OCI-LY3 (cell line): ENCODE results near the gene BMERB1.

ENCODE experiments used
- H2AFZ ChIP-seq: fragments of 200-600, 300-600 bp; shearing (Covaris generic); 2 replicates; pipeline ENCODE4 v1.6.0; 2014; ENCODE audit warnings: antibody characterized with exemption, low read depth, low read length
- H3K27ac ChIP-seq: fragments of 200-600, 300-600 bp; sonication (generic); 2 replicates; pipeline ENCODE4 v1.5.1; 2014; ENCODE audit warnings: mild to moderate bottlenecking, low read length, moderate library complexity, mixed read lengths
- H3K27me3 ChIP-seq: fragments of 200-600, 300-600 bp; sonication (generic); 2 replicates; pipeline ENCODE4 v1.6.1; 2014; ENCODE audit warnings: low read depth, low read length, mixed read lengths
- H3K36me3 ChIP-seq: fragments of 200-600, 300-600 bp; sonication (generic); replicated peaks from 2 replicates; pipeline ENCODE3; 2014; ENCODE audit warnings: low read depth, low read length, mixed read lengths
- H3K4me1 ChIP-seq: fragments of 300-600, 200-600 bp; sonication (generic); 2 replicates; pipeline ENCODE4 v1.6.1; 2014; ENCODE audit warnings: low read length, mixed read lengths
- H3K4me2 ChIP-seq: fragments of 200-600, 300-600 bp; sonication (generic); 2 replicates; pipeline ENCODE4 v1.6.1; 2014; ENCODE audit warnings: low read length, mixed read lengths
- H3K4me3 ChIP-seq: fragments of 300-600, 200-600 bp; sonication (generic); 2 replicates; pipeline ENCODE4 v1.5.1; 2014; ENCODE audit warnings: antibody characterized with exemption, mild to moderate bottlenecking, low read length, moderate library complexity
- H3K79me2 ChIP-seq: fragments of 300-600, 200-600 bp; shearing (Covaris generic); 2 replicates; pipeline ENCODE4 v1.6.1; 2014; ENCODE audit warnings: mild to moderate bottlenecking, low read length, mixed read lengths
- H3K9ac ChIP-seq: fragments of 300-600, 200-600 bp; shearing (Covaris generic); 2 replicates; pipeline ENCODE4 v1.6.0; 2014; ENCODE audit warnings: mild to moderate bottlenecking, low read length, moderate library complexity
- H3K9me3 ChIP-seq: fragments of 200-600, 300-600 bp; shearing (Covaris generic); 2 replicates; pipeline ENCODE4 v1.6.1; 2014; ENCODE audit warnings: low read length, mixed read lengths; ENCODE audit not compliant: insufficient read depth
- H4K20me1 ChIP-seq: fragments of 200-600, 300-600 bp; sonication (generic); 2 replicates; pipeline ENCODE4 v1.6.1; 2016; ENCODE audit warnings: low read length, mixed read lengths; ENCODE audit not compliant: insufficient read depth
- EZH2phosphoT487 ChIP-seq: fragments of 200-600 bp; shearing (Covaris generic); IDR thresholded peaks from 2 replicates; pipeline ENCODE4 v1.6.1; 2018; ENCODE audit warnings: antibody characterized with exemption, mixed run types, low read depth
- TF ChIP-seq, protein P1 (sequence below): fragments of 200-600, 300-600 bp; sonication (generic); IDR thresholded peaks from 2 replicates; pipeline ENCODE4 v1.5.1; 2014; ENCODE audit warnings: antibody characterized with exemption, low read length, low read depth

BMERB1 gene

DNA sequence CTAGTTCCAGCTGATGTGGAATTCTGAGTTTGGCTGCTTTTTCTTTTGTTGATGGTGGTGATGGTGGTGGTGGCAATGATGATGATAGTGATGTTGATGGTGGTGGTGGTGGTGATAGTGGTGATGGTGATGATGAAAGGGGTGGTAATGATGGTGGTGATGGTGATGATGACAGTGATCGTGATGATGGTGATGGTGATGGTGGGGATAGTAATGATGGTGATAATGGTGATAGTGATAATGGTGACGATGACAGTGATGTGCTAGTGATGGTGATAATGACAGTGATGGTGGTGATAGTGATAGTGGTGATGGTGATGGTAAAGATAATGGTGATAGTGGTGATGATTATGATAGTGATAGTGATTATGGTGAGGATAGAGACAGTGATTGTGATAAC, 61.5 kb downstream of the BMERB1 start:
- no peaks in the 10 kb centered on the region for H3K9me3 ChIP-seq

DNA sequence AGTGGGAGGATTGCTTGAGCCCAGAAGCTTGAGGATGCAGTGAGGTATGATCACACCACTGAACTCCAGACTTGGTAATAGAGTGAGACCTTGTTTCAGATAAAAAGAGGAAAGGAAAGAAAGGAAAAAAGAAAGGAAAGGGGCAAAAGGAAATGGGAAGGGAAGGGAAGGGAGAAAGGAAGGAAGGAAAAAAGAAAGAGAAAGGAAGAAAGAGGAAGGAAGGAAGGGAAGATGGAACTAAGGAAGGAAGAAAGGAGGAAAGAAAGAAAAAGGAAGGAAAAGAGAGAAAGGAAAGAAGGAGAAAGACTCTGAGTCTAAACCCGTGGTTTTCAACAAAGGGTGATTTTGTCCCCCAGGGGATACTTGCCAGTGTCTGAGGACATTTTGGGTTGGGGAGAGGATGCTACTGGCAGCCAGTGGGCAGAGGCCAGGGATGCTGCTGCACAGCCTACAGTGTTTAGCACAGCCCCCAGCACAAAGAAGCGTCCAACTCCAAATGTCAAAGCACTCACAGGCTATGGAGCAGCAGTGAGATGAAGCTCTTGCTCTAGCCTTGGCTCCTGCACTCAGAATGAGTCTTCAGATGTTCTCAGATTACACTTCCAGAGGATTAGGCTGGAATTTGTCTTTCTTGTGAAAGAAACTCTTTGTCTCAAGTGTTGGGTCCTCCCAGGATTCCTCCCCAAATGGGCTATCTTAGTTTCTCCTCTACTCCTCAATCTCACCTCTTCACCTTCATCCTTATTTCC, 64.2 kb downstream of the BMERB1 start:
- Histone ChIP-seq H3K9me3 (no peaks in the 10 kb centered on the region), H3K36me3 (no peaks in the 10 kb centered on the region), H3K9ac (no peak overlapping the region), H3K27ac (no peak overlapping the region), H3K4me1 (no peaks in the 10 kb centered on the region), H3K27me3 (peaks cover 15% of the 10 kb centered on the region; the same call in 1 of the 2 replicates), H3K4me3 (no peak overlapping the region), H2AFZ (no peak overlapping the region), H3K79me2 (no peaks in the 10 kb centered on the region), H4K20me1 (no peaks in the 10 kb centered on the region), H3K4me2 (no peak overlapping the region)
- TF ChIP-seq, protein P1, sequence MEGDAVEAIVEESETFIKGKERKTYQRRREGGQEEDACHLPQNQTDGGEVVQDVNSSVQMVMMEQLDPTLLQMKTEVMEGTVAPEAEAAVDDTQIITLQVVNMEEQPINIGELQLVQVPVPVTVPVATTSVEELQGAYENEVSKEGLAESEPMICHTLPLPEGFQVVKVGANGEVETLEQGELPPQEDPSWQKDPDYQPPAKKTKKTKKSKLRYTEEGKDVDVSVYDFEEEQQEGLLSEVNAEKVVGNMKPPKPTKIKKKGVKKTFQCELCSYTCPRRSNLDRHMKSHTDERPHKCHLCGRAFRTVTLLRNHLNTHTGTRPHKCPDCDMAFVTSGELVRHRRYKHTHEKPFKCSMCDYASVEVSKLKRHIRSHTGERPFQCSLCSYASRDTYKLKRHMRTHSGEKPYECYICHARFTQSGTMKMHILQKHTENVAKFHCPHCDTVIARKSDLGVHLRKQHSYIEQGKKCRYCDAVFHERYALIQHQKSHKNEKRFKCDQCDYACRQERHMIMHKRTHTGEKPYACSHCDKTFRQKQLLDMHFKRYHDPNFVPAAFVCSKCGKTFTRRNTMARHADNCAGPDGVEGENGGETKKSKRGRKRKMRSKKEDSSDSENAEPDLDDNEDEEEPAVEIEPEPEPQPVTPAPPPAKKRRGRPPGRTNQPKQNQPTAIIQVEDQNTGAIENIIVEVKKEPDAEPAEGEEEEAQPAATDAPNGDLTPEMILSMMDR = no peak
- TF ChIP-seq EZH2phosphoT487 = no peak

More for the DNA sequence above, 61.5 kb downstream of the BMERB1 start:
- Histone ChIP-seq H3K4me1 (peaks cover 5% of the 10 kb centered on the region; the same call in 1 of the 2 replicates), H4K20me1 (no peaks in the 10 kb centered on the region), H3K4me2 (no peak overlapping the region), H3K27me3 (peaks cover 15% of the 10 kb centered on the region; the same call in 1 of the 2 replicates), H2AFZ (no peak overlapping the region), H3K4me3 (no peak overlapping the region), H3K36me3 (no peaks in the 10 kb centered on the region), H3K79me2 (no peaks in the 10 kb centered on the region), H3K27ac (no peak overlapping the region), H3K9ac (no peak overlapping the region)
- TF ChIP-seq EZH2phosphoT487 = no peak
- TF ChIP-seq, protein P1 = no peak

DNA sequence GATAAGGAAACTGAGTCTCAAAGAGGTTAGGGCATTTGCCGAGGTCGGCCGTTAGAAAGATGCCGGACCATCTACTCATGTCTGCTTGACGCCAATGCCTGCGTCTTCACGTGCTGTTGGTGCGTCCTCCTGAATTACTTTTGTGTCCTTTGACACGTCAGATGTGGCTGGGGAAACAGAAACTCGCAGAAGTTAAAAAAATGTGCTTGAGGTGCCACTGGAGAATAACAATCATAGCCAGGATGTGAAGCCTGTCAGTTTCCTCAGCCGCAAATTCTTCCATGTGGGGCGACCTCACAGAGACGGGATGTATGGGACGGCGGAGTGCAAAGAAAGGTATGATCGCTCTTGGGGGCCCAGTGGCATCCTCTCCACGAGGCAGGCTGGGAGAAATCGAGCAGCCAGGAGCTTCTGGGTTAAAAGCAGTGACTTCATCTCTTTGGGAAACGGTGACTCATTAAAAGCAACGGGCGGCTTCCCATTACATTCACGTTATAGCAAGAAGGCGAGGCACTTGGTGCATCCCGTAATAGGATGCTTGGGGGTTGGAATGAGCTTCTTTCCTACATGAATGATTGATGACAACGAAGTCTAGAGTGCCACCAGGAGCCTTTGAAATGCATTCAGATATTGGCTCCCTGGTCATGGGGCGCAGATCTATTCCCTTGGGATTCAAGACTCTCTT, 67.8 kb downstream of the BMERB1 start:
- H3K27ac ChIP-seq = no peak overlapping the region
- no peaks in the 10 kb centered on the region for H3K36me3 ChIP-seq
- H3K79me2 ChIP-seq = no peaks in the 10 kb centered on the region

DNA sequence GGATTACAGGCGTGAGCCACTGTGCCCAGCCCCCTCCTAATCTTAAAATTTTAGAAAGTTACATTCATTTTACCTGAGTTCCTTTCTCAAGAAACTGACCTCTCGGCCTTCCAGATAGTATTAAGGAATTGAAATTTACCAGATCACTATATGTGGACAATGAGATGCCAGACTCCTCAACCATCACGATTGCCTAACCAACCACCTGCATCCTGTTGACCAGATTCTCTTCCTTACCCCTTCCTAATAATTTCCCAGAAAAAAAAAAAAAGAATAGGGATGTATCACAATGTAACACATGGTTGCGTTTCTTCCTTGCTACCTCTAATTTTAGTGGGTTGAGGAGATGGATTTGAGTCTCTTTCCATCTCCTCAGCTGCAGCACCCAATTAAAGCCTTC, 72.1 kb downstream of the BMERB1 start:
- no peak overlapping the region for H3K4me3 ChIP-seq
- no peaks in the 10 kb centered on the region for H3K9me3 ChIP-seq
- no peaks in the 10 kb centered on the region for H3K36me3 ChIP-seq
- H3K4me2 ChIP-seq = no peak overlapping the region
- no peak overlapping the region for H3K27ac ChIP-seq
- peaks cover 23% of the 10 kb centered on the region for H3K27me3 ChIP-seq
- H4K20me1 ChIP-seq = no peaks in the 10 kb centered on the region
- no peak overlapping the region for H2AFZ ChIP-seq
- no peaks in the 10 kb centered on the region for H3K79me2 ChIP-seq
- H3K9ac ChIP-seq = no peak overlapping the region
- no peaks in the 10 kb centered on the region for H3K4me1 ChIP-seq
- TF ChIP-seq, protein P1 = no peak
- no peak for TF ChIP-seq EZH2phosphoT487

More for the DNA sequence above, 67.8 kb downstream of the BMERB1 start:
- Histone ChIP-seq H3K9me3 (no peaks in the 10 kb centered on the region), H3K4me1 (no peaks in the 10 kb centered on the region), H3K4me2 (no peak overlapping the region), H3K9ac (no peak overlapping the region), H4K20me1 (no peaks in the 10 kb centered on the region), H3K4me3 (no peak overlapping the region), H2AFZ (no peak overlapping the region), H3K27me3 (peaks cover 25% of the 10 kb centered on the region)
- no peak for TF ChIP-seq EZH2phosphoT487
- TF ChIP-seq, protein P1 = no peak
